Left ventricle myocardium superior (tissue), 1 donor: ENCODE data around the gene NADSYN1. TPM values are rescaled to one million over a fixed set of nuclear protein-coding genes. Genes with fewer than 3 reads are reported as not detected.
"Not testable (repeated sequence)": the region's sequence is repeated elsewhere in the genome, so short reads cannot be mapped to it uniquely, and the experiment has no call there.

Experiments used
- ATAC-seq: fragments of 200-7000 bp; cut with Tn5 transposase; one replicate; pipeline ENCODE4 v1.9.1; 2020; ENCODE audit warnings: mild to moderate bottlenecking, moderate library complexity
- DNase-seq: peaks from one replicate; pipeline ENCODE4 v3.0.0-alpha.2; 2020
- intact Hi-C: fragments of 100-400 bp; cut with micrococcal nuclease; formaldehyde crosslinking; loops from one replicate; pipeline ENCODE4 v1.11.0; 2022
- microRNA-seq: library from miRNA; unstranded; fragments of <30 nt; microRNA quantifications from one replicate; pipeline ENCODE4 v1.2.0, GENCODE V29; 2020; ENCODE audit warnings: borderline number of aligned reads
- total RNA-seq: library from RNA; stranded (reverse); fragmentation: NEBNext Ultra II Directional; extraction: Animal tissue kit (Norgen Biotek cat#: 25700); gene quantifications from one replicate; pipeline ENCODE4 v1.2.1, GENCODE V29; 2021
- donor health status: DM: no; HTN: yes; CAD: no; lungs with severe emphysema.

NADSYN1 gene
- total RNA-seq, 1 donor from 2014 or later = 20.5 TPM

DNA sequence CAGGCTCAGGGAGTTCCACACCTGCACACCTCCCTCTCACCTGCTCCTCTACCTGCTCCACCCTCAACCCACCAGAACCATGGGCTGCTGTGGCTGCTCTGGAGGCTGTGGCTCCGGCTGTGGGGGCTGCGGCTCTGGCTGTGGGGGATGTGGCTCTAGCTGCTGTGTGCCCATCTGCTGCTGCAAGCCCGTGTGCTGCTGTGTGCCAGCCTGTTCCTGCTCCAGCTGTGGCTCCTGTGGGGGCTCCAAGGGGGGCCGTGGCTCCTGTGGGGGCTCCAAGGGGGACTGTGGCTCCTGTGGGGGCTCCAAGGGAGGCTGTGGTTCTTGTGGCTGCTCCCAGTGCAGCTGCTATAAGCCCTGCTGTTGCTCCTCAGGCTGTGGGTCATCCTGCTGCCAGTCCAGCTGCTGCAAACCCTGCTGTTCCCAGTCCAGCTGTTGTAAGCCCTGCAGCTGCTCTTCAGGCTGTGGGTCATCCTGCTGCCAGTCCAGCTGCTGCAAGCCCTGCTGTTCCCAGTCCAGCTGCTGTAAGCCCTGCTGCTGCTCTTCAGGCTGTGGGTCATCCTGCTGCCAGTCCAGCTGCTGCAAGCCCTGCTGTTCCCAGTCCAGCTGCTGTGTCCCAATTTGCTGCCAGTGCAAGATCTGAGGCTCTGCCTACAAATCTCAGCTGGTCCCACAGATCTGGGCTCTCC is 85.1 kb downstream of the NADSYN1 start, which contains the start of gene KRTAP5-8:
Gene KRTAP5-8 (plus strand): TSS at position 49 of the 689 bp plus-strand sequence. CDS start 31 bp downstream, at position 80.
- DNase-seq, ATAC-seq, intact Hi-C loops: not testable (repeated sequence)

DNA sequence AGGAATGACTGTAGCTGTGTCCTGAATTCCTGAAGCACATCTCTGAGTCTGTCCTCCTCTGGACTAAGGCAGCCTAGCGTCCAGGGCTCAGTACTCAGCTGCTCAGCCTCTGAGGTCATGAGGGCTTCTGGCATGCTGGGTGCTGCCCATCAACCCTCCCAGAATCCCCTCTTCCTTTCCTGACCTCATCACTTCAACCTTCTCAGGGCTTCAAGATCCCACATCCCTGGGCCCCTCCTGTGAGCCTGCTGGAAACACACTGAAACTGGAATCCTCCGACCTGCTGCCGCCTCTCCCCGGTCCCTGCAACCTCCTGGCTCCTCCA is 85.6 kb downstream of the NADSYN1 start:
- intact Hi-C loops = no loop called here
- no peak for ATAC-seq
- no peak for DNase-seq

- DNase-seq = no peak
- no peak for ATAC-seq
- intact Hi-C loops = no loop called here
Observed at GRCh38 chr11:71539017-71539416, 86.0 kb downstream of the NADSYN1 start.

GRCh38 chr11:71539971-71540370 is 87.0 kb downstream of the NADSYN1 start:
- intact Hi-C loops, DNase-seq, ATAC-seq: not testable (repeated sequence)

GRCh38 chr11:71540521-71541304 is 87.7 kb downstream of the NADSYN1 start:
- ATAC-seq, intact Hi-C loops, DNase-seq: not testable (repeated sequence)

DNA sequence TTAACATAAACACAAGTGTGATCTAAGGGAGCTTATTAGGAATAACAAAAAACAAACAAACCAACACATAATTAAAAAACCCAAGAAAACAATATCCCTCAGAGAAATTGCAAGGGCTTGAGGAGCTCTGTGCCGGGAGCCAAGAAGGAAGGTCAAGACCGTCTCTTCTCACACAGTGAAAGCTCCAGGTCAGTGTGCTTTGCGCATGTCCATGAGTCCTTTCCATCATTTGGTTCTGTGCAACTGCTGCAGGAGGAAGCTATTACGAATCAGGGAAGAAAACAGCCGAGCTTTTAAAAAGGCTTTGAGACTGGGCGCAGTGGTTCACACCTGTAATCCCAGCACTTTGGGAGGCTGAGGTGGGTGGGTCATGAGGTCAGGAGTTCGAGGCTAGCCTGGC is 89.4 kb downstream of the NADSYN1 start:
- intact Hi-C loops = no loop called here
- ATAC-seq (no peak), DNase-seq (no peak)

GRCh38 chr11:71542879-71543777 is 90.1 kb downstream of the NADSYN1 start:
- DNase-seq = no peak
- ATAC-seq = no peak
- intact Hi-C loops = no loop called here

DNA sequence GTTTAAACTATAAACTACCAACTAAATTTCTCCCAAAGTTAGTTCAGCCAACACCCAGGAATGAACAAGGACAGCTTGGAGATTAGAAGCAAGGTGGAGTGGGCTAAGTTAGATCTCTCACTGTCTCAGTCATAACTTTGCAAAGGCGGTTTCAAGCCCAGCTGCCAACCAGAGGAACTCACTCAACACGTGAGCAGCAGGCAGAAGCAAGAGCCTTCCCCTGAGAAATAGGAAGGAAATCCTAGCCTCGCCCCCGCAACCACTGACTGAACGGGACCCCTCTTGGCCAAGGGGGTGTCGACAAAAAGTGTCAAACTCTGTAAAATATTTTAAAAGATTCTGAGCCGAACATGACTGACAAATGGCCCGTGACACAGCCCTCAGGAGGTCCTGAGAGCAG is 90.9 kb downstream of the NADSYN1 start:
- ATAC-seq (no peak), DNase-seq (no peak)
- intact Hi-C loops = no loop called here

DNA sequence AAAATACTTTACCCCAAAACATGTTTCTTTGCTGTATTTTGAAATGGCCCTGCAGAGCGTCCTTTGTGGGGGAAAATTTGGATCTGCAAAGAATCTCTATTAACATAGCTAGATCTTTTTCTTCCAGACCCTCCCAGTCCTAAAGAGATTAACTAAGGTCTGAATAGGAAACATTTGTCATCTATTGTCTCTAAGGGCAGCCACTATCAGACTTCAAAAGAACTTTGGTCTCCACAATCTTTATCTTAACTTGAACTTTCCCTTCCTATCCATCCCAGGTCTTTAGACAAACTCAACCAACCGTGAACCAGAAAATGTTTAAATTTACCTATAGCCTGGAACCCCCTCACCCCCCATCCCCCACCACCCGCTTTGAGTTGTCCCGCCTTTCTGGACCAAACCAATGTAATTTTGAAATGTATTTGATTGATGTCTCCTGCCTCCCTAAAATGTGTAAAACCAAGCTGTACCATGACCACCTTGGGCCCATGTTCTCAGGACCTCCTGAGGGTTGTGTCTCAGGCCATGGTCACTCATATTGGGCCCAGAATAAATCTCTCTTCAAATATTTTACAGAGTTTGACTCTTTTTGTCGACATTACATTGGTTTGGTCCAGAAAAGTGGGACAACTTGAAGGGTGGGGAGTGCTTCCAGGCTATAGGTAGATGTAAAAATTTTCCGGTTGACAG is 91.7 kb downstream of the NADSYN1 start:
- ATAC-seq (no peak), DNase-seq (no peak)
- intact Hi-C loops = no loop called here

DNA sequence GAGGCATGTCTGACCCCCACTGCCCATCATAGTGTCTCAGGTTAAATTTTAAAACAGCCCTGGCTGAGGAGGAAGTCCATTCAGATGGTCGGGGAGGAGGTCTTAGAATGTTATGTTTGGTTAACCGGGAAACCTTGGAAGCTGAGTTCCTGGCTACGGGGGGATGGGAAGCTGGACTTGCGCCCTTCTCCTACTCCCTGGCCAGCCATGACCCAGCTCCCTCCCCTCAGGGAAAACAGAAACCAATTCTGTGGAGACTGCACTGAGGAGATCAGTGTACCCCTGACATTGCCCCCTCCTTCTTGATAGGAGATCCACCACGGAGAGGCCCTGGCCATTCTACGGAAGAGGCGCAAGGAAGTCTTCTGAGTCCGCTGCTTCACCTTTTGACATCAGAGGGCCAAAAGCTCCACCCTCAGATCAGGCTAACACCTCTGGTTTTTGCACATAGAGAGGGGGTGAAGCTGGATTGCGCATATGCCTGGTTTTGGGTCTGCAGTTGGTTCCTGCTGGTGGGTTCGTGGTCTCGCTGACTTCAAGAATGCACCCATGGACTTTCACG is 92.5 kb downstream of the NADSYN1 start:
- DNase-seq = no peak
- no peak for ATAC-seq
- intact Hi-C loops = no loop called here

- no peak for ATAC-seq
- intact Hi-C loops = no loop called here
- no peak for DNase-seq
Observed at GRCh38 chr11:71548120-71548519, 95.1 kb downstream of the NADSYN1 start, which contains the start of gene KRTAP5-9. KRTAP5-9 (plus strand) TSS chr11:71548420; CDS start chr11:71548658, 238 bp downstream.

DNA sequence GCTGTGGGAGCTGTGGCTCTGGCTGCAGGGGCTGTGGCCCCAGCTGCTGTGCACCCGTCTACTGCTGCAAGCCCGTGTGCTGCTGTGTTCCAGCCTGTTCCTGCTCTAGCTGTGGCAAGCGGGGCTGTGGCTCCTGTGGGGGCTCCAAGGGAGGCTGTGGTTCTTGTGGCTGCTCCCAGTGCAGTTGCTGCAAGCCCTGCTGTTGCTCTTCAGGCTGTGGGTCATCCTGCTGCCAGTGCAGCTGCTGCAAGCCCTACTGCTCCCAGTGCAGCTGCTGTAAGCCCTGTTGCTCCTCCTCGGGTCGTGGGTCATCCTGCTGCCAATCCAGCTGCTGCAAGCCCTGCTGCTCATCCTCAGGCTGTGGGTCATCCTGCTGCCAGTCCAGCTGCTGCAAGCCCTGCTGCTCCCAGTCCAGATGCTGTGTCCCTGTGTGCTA is 95.7 kb downstream of the NADSYN1 start:
- intact Hi-C loops = no loop called here
- ATAC-seq = no peak
- no peak for DNase-seq

Small RNAs within 50 kb of the gene (microRNA-seq; reads per million reads assigned to microRNA genes)
- gene MIR6754 = not detected

Other genes starting within 250 kb of the NADSYN1 start
- gene SHANK2, start 200.6 kb upstream of the NADSYN1 start, total RNA-seq = 0.32 TPM
- gene DHCR7, start 4.8 kb upstream of the NADSYN1 start, total RNA-seq = 41.3 TPM
- not detected for gene KRTAP5-7, start 74.1 kb downstream of the NADSYN1 start, total RNA-seq
- not detected for gene KRTAP5-8, start 84.8 kb downstream of the NADSYN1 start, total RNA-seq
- not detected for gene KRTAP5-9, start 95.2 kb downstream of the NADSYN1 start, total RNA-seq
- gene KRTAP5-10, start 112.4 kb downstream of the NADSYN1 start, total RNA-seq = not detected
- gene KRTAP5-11, start 129.7 kb downstream of the NADSYN1 start, total RNA-seq = not detected